AG20443 (cell line): ENCODE results near the gene TDRD7.
"Not testable (repeated sequence)": the region's sequence is repeated elsewhere in the genome, so short reads cannot be mapped to it uniquely, and the experiment has no call there.

Experiments used
- DNase-seq: peaks from one replicate; pipeline ENCODE4 v3.0.0; 2012; ENCODE audit warnings: low spot score, mixed read lengths

TDRD7 gene

GRCh38 chr9:97475059-97475458, 63.2 kb downstream of the TDRD7 start:
- no peak for DNase-seq

- DNase-seq = no peak
Observed at GRCh38 chr9:97478301-97478981, 66.5 kb downstream of the TDRD7 start.

GRCh38 chr9:97479496-97480159, 67.7 kb downstream of the TDRD7 start:
- no peak for DNase-seq

- DNase-seq = no peak
Observed at GRCh38 chr9:97480174-97480573, 68.3 kb downstream of the TDRD7 start.

GRCh38 chr9:97480749-97481148, 68.9 kb downstream of the TDRD7 start:
- DNase-seq = no peak

GRCh38 chr9:97484134-97484533, 72.2 kb downstream of the TDRD7 start:
- DNase-seq = no peak

GRCh38 chr9:97487107-97487506, 75.2 kb downstream of the TDRD7 start:
- no peak for DNase-seq

GRCh38 chr9:97487861-97488260, 76.0 kb downstream of the TDRD7 start:
- no peak for DNase-seq

GRCh38 chr9:97491216-97491999, 79.5 kb downstream of the TDRD7 start:
- no peak for DNase-seq

- not testable (repeated sequence) for DNase-seq
Observed at GRCh38 chr9:97497558-97498375, 85.9 kb downstream of the TDRD7 start.

GRCh38 chr9:97498846-97499245, 87.0 kb downstream of the TDRD7 start:
- DNase-seq = not testable (repeated sequence)

- DNase-seq = no peak
Observed at GRCh38 chr9:97500263-97500662, 88.4 kb downstream of the TDRD7 start.

- DNase-seq = no peak
Observed at GRCh38 chr9:97500765-97501176, 88.9 kb downstream of the TDRD7 start.

- peak; percentile 94 for DNase-seq
Observed at GRCh38 chr9:97501177-97501971, 89.5 kb downstream of the TDRD7 start, which contains the start of gene TMOD1. Gene TMOD1, plus strand, starts transcription at chr9:97501666. Its CDS starts 22,523 bp downstream, at chr9:97524189.

- DNase-seq = no peak
Observed at GRCh38 chr9:97501972-97502221, 90.0 kb downstream of the TDRD7 start.

- no peak for DNase-seq
Observed at GRCh38 chr9:97502222-97502983, 90.5 kb downstream of the TDRD7 start.

- no peak for DNase-seq
Observed at GRCh38 chr9:97502984-97503861, 91.3 kb downstream of the TDRD7 start.

GRCh38 chr9:97503862-97504210, 91.9 kb downstream of the TDRD7 start:
- no peak for DNase-seq

- DNase-seq = no peak
Observed at GRCh38 chr9:97504381-97505216, 92.7 kb downstream of the TDRD7 start.
